ENCODE results near the gene CCDC127.

DNA sequence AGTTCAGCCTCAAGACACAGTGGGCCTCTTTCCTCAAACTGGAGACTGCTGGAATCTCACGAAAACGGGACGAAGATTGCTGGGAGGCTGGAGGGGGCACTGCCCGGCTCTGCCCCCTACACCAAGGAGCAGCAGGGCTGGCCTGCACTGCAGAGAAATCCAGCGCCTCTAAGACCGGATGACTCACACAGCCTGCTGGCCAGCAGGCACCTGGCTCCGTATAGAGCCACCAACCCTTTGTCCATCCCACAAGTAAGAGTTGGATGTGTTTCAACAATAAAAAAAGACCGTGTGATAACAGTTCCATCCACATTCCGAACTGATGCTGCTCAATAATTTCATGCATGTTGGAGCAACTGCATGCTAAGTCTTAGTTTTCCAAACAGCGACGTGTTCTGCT, 11.5 kb downstream of the CCDC127 start:
- TF ChIP-seq, protein P1, sequence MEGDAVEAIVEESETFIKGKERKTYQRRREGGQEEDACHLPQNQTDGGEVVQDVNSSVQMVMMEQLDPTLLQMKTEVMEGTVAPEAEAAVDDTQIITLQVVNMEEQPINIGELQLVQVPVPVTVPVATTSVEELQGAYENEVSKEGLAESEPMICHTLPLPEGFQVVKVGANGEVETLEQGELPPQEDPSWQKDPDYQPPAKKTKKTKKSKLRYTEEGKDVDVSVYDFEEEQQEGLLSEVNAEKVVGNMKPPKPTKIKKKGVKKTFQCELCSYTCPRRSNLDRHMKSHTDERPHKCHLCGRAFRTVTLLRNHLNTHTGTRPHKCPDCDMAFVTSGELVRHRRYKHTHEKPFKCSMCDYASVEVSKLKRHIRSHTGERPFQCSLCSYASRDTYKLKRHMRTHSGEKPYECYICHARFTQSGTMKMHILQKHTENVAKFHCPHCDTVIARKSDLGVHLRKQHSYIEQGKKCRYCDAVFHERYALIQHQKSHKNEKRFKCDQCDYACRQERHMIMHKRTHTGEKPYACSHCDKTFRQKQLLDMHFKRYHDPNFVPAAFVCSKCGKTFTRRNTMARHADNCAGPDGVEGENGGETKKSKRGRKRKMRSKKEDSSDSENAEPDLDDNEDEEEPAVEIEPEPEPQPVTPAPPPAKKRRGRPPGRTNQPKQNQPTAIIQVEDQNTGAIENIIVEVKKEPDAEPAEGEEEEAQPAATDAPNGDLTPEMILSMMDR (IDR thresholded peaks at IDR 0.05) = no peak
- TF ChIP-seq EZH2phosphoT487 (IDR thresholded peaks at IDR 0.05) = no peak
